SHP77 treated with DMSO at 0.1 percent for 48 hours (cell line): ENCODE measurements around the gene DCDC2B.
A peak's percentile ranks its signal among the peaks of the same experiment; 100 is the strongest.

Source experiments
- DNase-seq: peaks from one replicate; lab custom pipeline; 2025; lab: John Stamatoyannopoulos, UW

The DCDC2B gene

DNA sequence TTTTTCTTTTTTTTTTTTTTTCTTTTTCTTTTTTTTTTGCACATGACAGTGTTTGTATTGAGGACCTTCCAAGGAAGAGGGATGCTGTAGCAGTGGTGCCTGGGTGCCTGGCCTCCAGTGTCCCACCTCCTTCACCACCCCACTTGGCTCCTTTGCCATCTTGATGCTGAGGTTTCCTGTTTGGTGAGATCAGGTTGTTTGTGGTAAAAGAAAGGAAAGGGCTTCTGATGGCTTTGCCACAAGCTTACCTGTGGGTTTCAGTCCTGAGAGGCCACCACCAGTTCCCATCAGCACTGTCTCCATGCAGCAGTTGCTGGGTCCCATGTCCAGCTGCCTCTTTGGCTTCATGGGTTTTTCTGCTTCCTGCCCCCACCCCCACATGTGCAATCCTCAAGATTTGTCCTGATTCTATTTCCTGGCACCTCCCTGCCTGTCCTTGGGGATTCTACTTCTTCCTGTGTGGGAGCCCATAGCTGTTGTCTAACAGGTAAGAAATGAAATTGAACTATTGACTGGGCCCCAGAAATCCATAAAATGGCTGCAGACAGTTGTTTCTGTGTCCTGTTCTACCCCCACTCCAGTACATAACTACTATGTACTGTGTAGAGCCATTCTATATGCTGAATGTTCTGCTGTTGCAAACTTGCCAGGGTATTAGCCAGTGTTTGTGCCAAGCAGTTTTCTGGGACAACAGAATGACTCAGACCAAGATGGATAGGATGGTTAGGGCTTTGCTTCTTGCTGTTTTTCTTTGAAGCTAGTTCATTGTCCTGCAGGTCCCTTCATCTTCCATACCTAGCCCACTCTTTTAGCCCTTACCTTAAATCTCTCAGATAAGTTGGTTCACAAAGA, 12.7 kb upstream of the DCDC2B start:
- DNase-seq = no peak

DNA sequence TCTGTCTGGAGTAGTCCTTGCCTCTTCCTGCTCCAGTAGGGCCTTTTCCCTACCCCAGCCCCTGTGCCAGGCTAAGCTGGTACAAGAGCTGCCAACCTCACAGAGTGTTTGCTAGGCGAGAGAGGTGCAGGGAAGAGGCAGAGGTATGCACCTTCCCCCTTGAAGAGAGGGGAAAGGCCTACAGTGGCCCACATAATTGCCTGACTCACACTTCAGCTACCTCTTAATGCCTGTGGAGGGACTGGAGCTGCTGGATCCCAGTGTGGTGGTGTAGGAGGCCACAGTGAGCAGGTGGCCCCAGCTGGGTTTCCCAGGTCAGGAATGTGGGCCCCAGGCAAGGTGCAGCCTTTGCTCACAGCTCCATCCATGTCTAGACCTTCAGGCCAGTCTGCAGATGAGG, 11.8 kb upstream of the DCDC2B start:
- no peak for DNase-seq

GRCh38 chr1:32197837-32198236, 11.1 kb upstream of the DCDC2B start:
- DNase-seq = no peak

DNA sequence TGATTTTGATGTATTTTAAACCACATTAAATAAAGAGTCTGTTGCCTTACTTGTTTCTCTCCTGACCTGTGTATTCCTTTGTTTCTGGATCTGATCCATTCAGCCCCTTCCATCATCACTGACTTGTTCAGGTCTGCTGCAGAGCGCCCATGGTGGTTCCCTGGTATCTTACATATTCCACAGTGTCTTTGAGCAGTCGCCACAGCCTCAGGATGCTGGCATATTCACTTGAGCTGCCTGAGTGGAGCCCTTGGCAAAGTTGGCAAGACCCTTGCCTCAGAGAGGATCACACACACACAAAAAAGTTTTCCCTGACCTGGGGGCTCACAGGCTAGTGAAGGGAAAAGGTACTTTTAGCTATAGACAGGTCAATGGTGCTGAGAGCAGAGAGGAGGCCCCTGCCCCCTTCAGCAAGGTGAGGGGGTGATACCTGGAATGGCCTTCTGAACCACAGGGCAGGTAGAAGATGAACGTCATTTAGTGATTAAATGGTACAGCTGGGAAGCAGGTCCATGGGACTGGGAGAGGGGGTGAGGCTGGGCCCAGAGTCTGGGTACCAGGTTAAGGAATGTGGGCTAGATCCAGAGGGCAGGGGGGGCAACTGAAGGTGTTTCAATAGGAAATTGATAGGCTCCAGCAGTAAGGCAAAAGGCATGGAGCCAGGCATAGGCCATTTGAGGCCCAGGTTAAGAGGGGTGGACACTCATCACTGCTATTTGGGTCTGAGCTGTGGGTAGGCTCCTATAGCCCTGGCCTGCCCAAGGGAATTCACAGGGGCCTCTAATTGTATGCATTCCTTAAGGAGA, 10.4 kb upstream of the DCDC2B start:
- DNase-seq = no peak

GRCh38 chr1:32199043-32199716, 9.7 kb upstream of the DCDC2B start:
- no peak for DNase-seq

GRCh38 chr1:32199717-32200072, 9.2 kb upstream of the DCDC2B start:
- DNase-seq = no peak

GRCh38 chr1:32200226-32201010, 8.5 kb upstream of the DCDC2B start, which contains the start of gene CCDC28B:
CCDC28B (plus strand) TSS chr1:32200595; CDS start chr1:32201936, 1,341 bp downstream.
- DNase-seq = peak; percentile 36

DNA sequence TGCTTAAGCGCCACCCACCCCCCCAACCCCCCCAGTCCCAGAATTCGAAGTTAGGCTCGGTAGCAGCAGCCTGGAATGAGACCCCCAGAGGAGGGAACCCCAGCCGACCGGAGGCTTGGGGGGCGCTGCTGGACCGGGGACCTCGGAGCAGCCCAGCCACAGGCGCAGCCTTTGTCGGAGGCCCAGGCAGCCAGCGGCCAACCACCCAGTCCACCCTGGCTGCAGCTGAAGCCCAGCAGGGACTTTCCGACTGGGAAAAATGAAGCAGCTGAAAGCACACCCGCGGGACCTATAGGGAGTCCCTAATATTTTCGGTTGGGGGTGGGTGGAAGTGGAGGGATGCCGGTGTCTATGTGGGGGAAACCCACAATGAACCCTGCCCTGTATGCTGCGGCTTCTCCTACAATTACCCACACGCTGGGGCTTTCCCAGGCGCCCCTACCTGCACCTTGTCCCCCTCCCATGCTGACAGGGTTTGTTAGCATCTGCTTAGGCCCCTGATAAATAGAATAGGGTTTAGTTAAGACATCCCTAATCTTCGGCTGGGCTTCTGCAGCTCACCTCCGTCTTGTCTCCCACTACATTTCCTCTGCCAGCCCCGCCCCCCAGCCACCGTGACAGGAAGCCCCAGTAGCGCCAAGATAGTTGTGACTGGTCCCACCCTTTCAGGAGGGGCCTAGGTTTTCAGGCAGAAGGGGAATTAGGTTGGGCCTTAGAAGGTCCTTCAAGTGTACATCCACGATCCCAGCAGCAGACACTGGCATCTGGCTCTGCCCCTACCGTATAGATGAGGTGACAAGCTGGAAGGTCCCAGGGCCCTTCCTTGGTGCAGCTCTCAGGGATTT, 7.7 kb upstream of the DCDC2B start:
- no peak for DNase-seq

- DNase-seq = no peak
Observed at GRCh38 chr1:32204943-32205361, 3.9 kb upstream of the DCDC2B start.

- peak; percentile 86 for DNase-seq
Observed at GRCh38 chr1:32205401-32206370, 3.2 kb upstream of the DCDC2B start, which contains the start of gene IQCC. IQCC (plus strand) TSS chr1:32205671; CDS start chr1:32205682, 11 bp downstream.

- no peak for DNase-seq
Observed at GRCh38 chr1:32208469-32208868, 420 bp upstream of the DCDC2B start.

- DNase-seq = peak; percentile 33
Observed at GRCh38 chr1:32215629-32216480, 7.0 kb downstream of the DCDC2B start.

DNA sequence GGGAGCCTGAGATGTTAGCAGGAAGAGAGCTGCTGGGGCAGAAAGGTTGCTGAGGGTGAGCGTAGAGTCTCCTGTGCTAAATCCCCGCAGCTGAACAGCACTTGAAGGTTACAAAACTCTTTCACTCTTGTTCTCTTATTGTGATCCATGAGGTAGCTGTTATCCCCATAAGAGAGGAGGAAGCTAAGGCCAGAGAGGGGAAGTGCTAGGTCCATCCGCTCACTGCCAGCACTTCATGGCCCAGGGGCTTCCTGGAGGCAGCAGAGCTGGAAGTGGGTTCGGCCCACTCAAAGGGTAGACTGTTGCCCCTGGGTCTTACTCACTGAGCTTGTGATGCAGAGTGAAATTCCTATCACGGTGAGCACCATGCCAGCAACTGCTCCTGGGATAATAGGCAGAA, 7.7 kb downstream of the DCDC2B start:
- no peak for DNase-seq

- no peak for DNase-seq
Observed at GRCh38 chr1:32219022-32219421, 10.1 kb downstream of the DCDC2B start.

DNA sequence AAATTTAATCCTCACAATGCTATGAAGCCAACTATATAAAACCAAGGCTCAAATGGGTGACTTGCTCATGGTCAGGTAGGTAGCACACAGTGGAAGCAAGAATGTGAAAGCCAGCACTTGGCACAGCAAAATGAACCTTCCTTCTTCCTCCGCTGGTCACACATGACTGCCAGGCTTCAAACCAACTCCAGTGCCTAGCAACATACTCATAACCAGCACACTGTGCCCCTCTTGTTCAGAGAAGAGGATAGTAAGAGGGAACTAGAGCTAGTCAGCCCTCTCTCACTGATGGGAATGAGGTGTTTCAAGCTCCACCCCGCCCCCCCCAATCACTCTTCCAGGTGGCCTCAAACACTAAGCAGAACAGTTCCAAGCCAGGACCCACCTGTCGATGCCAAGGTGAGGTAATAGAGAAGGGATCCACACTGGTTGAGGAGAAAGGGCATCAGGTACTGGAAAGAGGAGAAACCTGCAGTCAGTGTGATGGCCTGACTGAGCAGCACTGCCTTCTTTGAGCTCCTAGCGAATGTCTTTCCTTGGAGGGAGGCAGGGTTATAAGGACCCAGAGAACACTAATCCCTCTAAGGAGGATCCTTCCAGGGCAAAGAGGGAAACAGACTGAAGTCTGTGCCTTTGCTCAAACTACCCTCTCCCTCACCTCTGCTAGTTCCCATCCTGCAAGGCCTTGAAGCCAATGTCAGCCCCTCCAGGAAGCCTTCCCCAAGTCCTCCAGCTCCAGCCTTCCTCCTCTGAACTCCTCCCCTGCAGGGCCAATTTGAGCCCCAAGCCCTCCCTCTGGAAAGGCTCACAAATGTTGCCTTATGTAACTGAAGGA, 12.1 kb downstream of the DCDC2B start:
- no peak for DNase-seq

GRCh38 chr1:32221581-32221979, 12.7 kb downstream of the DCDC2B start:
- DNase-seq = no peak

DNA sequence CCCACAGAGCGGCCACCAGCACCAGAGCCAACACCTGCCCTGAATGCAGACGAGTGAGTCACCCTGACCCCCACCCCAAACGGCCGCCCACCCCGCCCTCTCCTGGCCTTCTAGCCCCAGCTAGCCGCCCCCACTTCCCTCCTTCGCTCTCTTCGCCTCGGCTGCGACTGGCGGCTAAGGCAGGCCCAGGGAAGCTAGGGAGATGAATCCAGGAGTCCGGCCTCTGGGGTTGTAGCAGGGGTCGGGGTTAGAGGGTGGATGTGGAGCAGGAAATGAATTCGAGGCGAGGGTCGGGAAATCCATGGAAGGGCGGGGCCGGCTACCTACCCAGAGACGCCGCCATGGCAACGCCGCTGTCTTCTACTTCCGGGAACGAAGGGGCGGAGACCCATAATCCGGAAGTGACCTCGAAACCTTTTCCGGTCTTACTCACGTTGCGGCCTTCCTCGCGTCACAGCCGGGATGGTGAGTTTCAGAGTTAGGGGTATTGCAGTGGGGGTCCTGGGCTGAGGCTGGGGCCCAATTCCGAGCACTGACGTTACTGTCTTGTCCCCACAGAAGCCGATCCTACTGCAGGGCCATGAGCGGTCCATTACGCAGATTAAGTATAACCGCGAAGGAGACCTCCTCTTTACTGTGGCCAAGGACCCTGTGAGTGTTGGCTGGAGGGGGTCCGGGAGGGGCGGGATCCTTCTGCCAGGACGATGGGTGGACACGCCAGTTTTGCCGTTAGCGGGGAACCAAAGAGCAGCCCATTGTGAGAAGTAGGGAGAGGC, 13.3 kb downstream of the DCDC2B start, which contains the start of the genes EIF3I and TMEM234:
Gene EIF3I, plus strand, starts transcription at position 428 of the 776 bp plus-strand sequence. Its CDS starts 35 bp downstream, at position 463.
Gene TMEM234, minus strand, starts transcription at position 374 of the 776 bp plus-strand sequence. Its CDS starts 31 bp downstream, at position 343.
- DNase-seq = peak; percentile 94
